GM13976 (cell line): ENCODE data around the gene C10orf143.

Source experiments
- DNase-seq: peaks from one replicate; pipeline ENCODE4 v3.0.0; 2012; ENCODE audit warnings: low spot score
- in situ Hi-C: fragments of 300-500 bp; cut with MboI; formaldehyde crosslinking; loops from one replicate; pipeline ENCODE4 v1.12.0; 2022; ENCODE audit warnings: low sequenced_read_pairs, mixed read lengths, inconsistent platforms; ENCODE audit not compliant: unreplicated experiment
- TF ChIP-seq, protein P1 (sequence below): IDR thresholded peaks from 2 replicates; pipeline ENCODE4 v1.5.1; 2012; ENCODE audit warnings: borderline replicate concordance, mild to moderate bottlenecking; ENCODE audit not compliant: insufficient read depth; ENCODE audit errors: extremely low read depth, missing control alignments, control extremely low read depth

The C10orf143 gene

DNA sequence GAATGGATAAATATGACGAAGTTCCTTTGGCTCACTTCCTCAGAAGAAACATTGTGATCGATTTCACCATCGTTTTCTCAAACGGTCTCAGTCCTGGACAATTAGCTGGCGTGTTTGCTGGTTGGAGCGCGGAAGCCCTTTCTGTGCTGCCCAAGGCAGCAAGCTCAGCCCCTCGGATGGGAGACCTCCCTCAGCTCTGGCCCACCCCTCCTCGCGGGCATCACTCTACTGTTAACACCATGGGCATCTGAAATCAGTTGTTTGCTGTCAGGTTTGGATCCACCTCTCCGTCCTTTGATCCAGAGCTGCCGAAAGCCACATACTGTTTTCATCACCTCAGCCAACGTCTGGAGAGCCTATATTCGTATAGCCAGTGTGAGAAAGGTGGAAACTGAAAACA lies 68.2 kb downstream of the C10orf143 start:
- in situ Hi-C loops = no loop called here
- no peak for DNase-seq

DNA sequence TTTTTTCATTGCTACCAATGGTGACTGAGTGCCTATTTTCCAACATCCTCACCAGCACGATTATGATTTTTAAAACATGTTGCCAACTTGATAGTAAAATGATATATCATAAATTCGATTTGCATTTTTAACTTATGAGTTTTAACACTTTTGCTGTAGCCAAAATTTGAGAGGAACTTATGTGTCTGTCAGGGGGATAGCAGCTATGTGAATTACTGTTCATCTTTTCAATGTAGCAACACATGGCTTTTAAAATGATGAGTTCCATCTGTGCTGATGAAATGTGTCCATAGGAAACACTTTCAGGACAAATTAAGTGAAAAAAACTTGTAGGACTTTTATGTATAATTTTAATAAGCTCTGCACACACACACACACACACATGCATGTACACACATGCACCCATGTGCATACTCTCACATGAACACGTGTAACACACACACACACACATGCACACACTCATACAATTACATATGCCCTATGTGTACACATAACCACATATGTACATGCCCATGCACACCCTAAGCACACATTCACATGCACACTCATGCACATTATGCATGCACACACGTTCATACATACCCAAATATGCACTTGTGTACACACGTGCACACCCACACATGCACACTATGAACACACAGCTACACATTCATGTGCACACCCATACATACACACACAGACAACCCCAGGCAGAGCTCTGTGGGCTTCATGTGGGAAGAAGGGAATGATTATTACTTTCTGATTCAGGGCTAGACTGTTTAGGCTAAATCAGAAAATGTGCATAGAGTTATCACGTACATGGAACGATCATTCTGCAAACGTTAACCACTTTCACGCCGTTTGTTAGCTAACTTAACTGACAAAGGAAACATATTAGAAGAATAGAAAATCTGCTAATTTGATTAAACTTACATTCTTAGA lies 68.9 kb downstream of the C10orf143 start:
- TF ChIP-seq, protein P1, sequence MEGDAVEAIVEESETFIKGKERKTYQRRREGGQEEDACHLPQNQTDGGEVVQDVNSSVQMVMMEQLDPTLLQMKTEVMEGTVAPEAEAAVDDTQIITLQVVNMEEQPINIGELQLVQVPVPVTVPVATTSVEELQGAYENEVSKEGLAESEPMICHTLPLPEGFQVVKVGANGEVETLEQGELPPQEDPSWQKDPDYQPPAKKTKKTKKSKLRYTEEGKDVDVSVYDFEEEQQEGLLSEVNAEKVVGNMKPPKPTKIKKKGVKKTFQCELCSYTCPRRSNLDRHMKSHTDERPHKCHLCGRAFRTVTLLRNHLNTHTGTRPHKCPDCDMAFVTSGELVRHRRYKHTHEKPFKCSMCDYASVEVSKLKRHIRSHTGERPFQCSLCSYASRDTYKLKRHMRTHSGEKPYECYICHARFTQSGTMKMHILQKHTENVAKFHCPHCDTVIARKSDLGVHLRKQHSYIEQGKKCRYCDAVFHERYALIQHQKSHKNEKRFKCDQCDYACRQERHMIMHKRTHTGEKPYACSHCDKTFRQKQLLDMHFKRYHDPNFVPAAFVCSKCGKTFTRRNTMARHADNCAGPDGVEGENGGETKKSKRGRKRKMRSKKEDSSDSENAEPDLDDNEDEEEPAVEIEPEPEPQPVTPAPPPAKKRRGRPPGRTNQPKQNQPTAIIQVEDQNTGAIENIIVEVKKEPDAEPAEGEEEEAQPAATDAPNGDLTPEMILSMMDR = no peak
- in situ Hi-C loops = no loop called here
- no peak for DNase-seq

More for the DNA sequence above, 68.2 kb downstream of the C10orf143 start:
- TF ChIP-seq, protein P1 = no peak

DNA sequence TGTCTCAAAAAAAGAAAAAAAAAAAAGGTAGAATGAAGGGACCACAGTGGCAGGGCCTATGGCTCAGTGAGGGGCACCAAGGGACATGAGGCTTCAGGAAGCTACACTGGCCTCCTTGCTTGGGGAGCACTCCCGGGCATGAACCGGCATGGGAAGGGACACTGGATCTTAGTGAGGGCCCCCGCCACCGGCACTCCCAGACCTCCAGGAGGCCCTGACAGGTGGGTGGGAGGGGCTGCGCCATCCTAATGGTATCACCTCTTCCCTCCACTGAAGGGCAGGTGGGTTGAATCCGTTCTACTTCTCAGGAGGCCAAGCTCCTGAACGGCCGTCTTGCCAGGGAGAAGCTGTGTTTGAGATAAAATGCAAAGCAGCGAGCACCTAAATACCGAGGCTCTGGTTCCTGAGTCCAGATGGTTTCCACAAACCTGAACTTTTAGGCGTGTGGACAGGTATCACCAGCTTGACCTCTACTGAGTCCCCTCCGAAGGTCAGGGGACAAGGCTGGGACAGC lies 69.8 kb downstream of the C10orf143 start:
- in situ Hi-C loops = no loop called here
- TF ChIP-seq, protein P1 = no peak
- DNase-seq = no peak

DNA sequence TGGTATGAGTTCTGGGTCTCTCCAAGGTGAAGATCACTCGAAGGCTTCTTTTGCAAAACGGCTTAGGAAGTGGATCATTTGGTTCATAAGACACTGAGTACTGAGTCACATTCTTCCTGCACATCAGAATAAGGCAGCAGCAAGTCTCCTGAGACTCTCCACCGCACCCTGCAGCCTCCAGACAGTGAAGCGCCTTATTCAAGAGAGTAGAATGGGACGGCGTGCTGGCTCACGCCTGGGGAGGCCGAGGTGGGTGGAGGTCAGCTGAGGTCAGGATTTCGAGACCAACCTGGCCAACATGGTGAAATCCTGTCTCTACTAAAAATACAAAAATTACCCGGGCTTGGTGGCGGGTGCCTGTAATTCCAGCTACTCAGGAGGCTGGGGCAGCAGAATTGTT lies 70.3 kb downstream of the C10orf143 start:
- TF ChIP-seq, protein P1 = no peak
- in situ Hi-C loops = no loop called here
- no peak for DNase-seq

DNA sequence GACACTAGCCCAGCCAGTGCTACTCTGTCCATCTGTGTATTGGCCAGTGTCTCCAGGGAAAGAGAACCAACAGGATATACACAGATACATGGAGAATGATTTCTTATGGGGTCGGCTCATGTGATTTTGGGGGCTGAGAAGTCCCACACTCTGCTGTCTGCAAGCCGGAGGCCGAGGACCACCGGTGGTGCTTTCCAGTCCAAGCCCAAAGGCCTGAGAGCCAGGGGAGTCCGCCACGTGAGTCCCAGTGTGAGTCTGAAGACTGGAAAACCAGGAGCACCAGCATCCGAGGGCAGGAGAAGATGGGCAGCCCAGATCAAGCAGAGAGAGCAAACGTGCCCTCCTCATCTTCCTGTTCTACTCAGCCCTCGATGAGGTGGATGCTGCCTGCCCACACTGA lies 71.5 kb downstream of the C10orf143 start:
- TF ChIP-seq, protein P1 = no peak
- no peak for DNase-seq
- in situ Hi-C loops = no loop called here

DNA sequence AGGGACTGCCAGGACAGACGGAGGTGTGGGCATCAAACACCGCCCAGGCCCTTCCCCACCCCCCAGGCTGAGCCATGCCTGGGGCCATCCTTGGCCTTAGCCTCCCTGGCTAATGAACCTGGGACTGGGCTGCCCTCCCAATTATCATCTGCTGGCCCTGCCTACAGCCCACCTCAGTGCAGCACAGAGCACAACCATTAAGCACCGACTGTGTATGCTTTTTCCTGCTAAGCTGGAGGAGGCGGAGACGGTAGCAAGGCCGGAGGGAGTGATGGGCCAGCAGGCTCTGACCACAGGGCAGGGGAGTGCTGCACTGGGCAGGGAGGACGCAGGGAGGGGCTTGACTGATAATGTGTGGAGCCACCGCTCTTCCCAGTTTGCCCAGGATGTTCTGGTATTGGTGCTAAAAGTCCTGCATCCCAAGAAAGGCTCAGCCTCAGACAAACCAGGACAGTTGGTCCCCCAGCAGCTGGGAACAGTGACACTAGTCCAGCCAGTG lies 72.0 kb downstream of the C10orf143 start:
- in situ Hi-C loops = no loop called here

More for the DNA sequence above, 72.0 kb downstream of the C10orf143 start:
- DNase-seq = no peak
- TF ChIP-seq, protein P1 = no peak
